ENCODE measurements around the gene CDX2. TPM values are rescaled to one million over a fixed set of nuclear protein-coding genes. Genes with fewer than 3 reads are reported as not detected.

Gene CDX2
- total RNA-seq, 4 donors from 2014 or later = not detected

- intact Hi-C loops (cut with DNase I; ENCODE audit: low total_unique reads) = no loop called here
- TF ChIP-seq POLR2A (IDR thresholded peaks at IDR 0.05) = no peak
- TF ChIP-seq CTCF (IDR thresholded peaks at IDR 0.05) = no peak
- 4 to 11% methylated on average over 26 to 33 of the region's 41 CpGs for WGBS, 2 donors
- H3K4me3 ChIP-seq (ENCODE audit: low read depth, poor library complexity, severe bottlenecking) = no peak overlapping the region
- DNase-seq (ENCODE audit: low spot score in 2 of 2) = no peak
Observed at GRCh38 chr13:27921421-27921960, 47.6 kb downstream of the CDX2 start.

- TF ChIP-seq CTCF (IDR thresholded peaks at IDR 0.05) (no peak), POLR2A (IDR thresholded peaks at IDR 0.05) (no peak)
- WGBS, 2 donors = 1 to 2% methylated on average over 29 to 37 of the region's 40 CpGs
- DNase-seq (ENCODE audit: low spot score in 2 of 2) = no peak
- peak overlapping the region; percentile 13 for H3K4me3 ChIP-seq (ENCODE audit: low read depth, poor library complexity, severe bottlenecking)
- intact Hi-C loops (cut with DNase I; ENCODE audit: low total_unique reads) = no loop called here
Observed at GRCh38 chr13:27920677-27921420, 48.3 kb downstream of the CDX2 start.

GRCh38 chr13:27919934-27920676 is 49.0 kb downstream of the CDX2 start, which contains the start of gene PDX1:
TSS of gene PDX1 (plus strand) at chr13:27920000. CDS start at chr13:27920139, 139 bp downstream.
- TF ChIP-seq CTCF (IDR thresholded peaks at IDR 0.05) = no peak
- no peak for TF ChIP-seq POLR2A (IDR thresholded peaks at IDR 0.05)
- H3K4me3 ChIP-seq (ENCODE audit: low read depth, poor library complexity, severe bottlenecking) = peak within 1 kb of the TSS; percentile 13
- WGBS, 2 donors = 1 to 2% methylated on average over 41 to 63 of the region's 76 CpGs
- peak in 1 of 2 donors; percentile 77 for DNase-seq (ENCODE audit: low spot score in 2 of 2)
- intact Hi-C loops (cut with DNase I; ENCODE audit: low total_unique reads) = no loop called here

GRCh38 chr13:27919659-27919933 is 49.5 kb downstream of the CDX2 start:
- intact Hi-C loops (cut with DNase I; ENCODE audit: low total_unique reads) = no loop called here
- no peak overlapping the region for H3K4me3 ChIP-seq (ENCODE audit: low read depth, poor library complexity, severe bottlenecking)
- 5% methylated on average over 11 of the region's 11 CpGs for WGBS, 2 donors

More at GRCh38 chr13:27919659-27919933, 49.5 kb downstream of the CDX2 start:
- DNase-seq (ENCODE audit: low spot score in 2 of 2) = no peak
- TF ChIP-seq CTCF (IDR thresholded peaks at IDR 0.05) = no peak
- no peak for TF ChIP-seq POLR2A (IDR thresholded peaks at IDR 0.05)

Data from lower leg skin (tissue), 4 donors.